GM18951 (cell line): ENCODE results near the gene PRKAR1A.

ENCODE experiments used
- POLR2A ChIP-seq: IDR thresholded peaks from 4 replicates; pipeline ENCODE4 v1.6.1; 2011; ENCODE audit warnings: mild to moderate bottlenecking; ENCODE audit not compliant: insufficient read length, insufficient read depth; ENCODE audit errors: extremely low read depth
- in situ Hi-C: fragments of 300-500 bp; cut with MboI; formaldehyde crosslinking; loops from one replicate; pipeline ENCODE4 v1.12.0; 2022; ENCODE audit warnings: low sequenced_read_pairs, mixed read lengths, inconsistent platforms; ENCODE audit not compliant: unreplicated experiment

The PRKAR1A gene

DNA sequence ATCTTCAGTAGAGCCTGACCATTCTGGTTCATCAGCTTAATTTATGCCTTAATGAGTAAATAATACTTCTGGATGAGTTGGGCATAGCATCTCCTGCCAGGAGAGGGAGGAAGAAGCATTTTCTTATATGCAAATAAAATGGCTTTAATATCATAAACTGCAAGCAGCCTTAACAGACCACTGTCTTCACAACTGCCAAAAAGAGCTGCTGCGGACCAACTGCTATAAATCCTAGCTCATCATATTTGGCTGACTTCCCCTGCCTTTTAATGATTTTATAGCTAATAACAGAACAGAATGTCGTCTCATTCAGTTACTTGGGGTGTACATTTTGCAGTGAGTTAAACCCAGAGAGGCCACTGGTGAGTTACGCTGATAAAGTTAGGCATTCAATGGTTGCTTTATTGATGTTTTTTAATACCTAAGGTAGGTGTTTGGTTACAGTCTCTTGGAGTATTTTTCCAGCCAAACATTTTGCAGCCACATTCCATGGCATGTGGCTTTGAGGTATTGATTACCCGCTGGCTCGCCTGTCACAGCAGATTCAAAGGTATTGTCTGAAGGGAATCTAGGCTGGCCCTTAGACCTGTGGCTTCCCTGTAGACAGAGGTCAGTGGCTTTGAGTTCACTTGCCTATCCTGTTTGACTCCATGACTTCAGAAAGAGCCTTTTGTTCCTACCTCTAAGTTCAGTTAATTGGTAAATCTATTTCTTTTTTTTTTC is 72.5 kb downstream of the PRKAR1A start:
- in situ Hi-C loops, result no loop called here
- no peak for TF ChIP-seq POLR2A

DNA sequence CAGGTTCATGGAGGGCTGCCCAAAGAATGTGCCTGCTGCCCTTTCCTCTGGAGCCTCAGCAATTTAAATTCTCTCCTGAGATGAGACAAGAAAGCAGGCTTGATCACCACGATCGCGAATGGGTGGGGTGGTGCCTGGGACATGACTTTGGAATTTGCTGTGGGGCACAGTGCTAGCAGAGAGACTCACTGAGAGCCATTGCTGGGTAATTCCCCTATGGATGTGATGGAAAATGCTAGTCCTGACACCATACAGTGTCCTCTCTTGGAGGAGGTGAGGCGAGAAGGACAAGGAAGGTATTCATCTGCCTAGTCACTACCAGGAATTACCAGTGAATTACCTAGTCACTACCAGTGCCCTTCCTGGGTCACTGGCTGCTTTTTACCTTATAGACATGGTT is 73.4 kb downstream of the PRKAR1A start:
- in situ Hi-C loops, result no loop called here

DNA sequence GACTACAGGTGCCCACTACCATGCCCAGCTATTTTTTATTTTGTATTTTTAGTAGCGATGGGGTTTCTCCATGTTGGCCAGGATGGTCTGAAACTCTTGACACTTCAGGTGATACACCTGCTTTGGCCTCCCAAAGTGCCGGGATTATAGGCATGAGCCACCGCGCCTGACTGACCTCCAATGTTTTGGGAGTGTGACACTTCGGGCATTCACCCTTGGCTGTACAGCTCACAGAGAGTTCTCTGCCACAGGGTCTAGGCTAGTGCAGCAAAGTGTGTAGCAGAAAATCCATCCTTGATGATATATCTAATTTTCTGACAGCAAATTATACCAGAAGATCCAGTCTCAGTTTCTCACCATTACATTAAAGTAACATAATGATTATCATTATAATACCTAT is 74.8 kb downstream of the PRKAR1A start:
- no peak for TF ChIP-seq POLR2A
- in situ Hi-C loops, result no loop called here

More for the DNA sequence above, 73.4 kb downstream of the PRKAR1A start:
- no peak for TF ChIP-seq POLR2A

DNA sequence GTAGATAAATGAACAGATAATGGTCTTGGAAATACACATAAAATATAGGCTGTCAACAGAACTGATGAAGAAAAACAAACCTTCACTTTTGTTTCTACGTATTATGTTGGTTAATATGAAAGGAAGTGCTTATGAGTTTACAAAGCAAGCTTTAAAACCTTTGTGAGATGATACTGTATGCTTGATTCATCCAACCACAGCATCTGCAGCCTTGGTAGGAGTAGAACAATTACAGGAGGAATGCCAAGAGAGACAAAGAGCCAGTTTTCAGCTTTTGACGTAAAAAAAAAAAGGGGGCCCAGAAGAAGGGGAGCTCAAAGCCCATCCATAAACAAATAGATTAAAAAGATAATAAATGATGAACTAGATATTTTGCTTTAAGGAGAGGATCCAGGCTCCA is 75.6 kb downstream of the PRKAR1A start:
- in situ Hi-C loops, result no loop called here
- no peak for TF ChIP-seq POLR2A

DNA sequence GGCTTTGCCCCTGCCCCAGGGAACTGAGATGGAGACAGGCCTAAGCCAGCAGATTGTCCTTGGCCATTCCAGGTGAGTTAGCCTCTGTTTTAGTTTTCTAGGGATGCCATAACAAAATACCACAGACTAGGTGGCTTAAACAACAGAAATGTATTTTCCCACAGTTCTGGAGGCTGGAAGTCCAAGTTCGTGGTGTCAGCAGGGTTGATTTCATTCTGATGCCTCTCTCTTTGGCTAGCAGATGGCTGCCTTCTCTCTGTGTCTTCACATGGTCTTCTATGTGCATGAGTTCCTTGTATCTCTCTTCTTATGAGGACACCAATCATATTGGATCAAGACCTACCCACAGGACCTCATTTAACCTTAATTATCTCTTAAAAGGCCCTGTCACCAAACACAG is 76.1 kb downstream of the PRKAR1A start:
- in situ Hi-C loops, result no loop called here
- TF ChIP-seq POLR2A, result no peak

DNA sequence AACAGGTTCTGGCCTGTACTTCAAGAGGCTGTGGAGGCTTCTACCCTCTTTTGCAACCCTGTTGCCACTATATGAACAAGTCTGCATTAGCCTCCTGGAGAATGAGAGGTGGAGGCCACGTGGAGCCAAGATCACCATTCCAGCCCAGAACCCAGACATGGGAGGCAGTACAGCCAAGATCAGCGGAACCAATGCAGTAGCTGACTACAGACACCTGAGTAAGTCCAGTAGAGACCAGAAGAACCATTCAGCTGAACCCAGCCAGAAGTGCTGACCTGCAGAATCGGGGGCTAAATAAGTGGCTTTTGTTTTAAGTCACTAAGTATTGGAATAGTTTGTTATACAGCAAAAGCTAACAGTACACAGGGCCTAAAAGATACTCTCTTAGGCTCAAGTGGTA is 76.9 kb downstream of the PRKAR1A start:
- TF ChIP-seq POLR2A, result no peak
- in situ Hi-C loops, result no loop called here

DNA sequence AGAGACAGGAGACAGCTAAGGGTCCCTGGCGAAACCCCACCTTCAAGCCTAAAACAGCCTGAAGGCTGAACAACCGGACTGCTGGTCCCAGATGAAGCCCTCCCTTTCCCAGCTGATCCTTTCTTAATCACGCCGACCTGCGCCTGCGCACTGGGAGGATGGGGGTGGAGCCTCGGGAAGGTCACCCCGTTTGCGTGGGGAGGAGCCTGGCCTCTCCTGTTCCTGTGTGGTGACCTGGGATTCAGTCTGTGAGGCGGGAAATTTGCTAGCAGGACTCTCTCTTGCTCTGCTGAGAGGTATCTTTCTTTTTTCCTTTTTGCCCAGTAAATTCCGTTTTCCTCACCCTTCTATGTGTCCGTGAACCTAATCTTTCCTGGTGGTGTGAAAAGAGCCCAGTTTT is 79.4 kb downstream of the PRKAR1A start:
- in situ Hi-C loops, result no loop called here
- no peak for TF ChIP-seq POLR2A

DNA sequence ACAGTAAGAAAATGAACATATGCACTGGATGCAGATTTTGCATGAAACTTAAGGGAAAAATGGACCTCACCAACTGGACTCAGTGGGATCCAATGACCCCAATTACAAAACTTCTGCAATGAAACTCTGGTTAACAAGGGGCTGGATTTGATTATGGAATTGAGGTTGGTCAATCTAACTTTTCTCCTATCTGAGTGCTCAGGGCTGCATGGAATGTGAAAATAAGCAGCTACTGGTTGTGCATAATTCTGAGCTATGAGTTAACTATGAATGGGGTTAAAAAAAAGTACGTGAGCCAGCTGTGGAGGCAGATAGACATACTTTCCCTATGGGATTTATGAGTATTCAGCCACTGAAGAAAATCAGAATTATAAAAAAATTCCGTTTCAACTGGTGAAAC is 79.8 kb downstream of the PRKAR1A start:
- TF ChIP-seq POLR2A, result no peak
- in situ Hi-C loops, result no loop called here

DNA sequence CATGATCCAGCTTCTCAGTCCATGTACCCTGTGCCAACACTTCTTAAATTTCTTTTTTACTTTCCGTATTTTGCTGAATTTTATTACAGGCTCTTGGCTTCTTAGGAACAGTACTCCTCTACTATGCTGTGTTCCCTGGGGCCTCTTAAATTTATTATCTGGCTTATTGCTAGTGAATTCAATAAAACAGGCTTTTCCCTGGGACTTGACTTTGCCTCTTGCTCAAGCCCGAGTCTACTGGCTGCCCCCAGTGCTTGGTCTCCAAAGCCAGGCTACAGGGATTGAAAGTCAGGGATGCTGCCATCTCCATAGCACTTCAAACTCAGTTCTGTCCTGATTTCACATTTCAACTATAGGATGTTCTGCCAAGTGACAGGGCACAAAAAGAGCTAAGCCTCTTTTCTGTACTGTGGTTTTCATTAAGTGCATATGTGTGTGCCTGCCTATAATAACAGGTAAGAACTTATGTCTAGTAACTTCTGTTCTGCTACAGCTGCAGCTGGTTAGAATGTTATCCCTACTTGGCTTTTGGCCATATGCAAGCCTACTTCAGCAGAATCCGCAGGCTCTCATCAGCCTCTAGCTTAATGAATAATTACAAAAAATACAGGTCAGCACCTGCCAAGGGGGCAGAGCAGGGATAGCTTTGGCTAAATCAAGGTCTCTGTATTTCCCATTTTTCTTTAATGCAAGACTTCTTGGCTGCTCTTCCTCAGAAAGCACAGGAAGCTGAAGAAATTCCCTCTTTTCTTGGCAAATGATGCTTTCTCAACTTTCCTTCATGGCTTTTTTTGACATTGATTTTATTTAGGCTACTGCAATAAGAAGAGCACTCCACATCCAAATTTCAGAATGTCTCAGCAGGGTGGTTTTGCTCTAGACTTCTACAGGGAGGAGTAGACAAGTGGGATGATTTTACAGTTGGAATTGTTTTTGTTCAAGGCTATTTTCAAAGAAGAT is 80.7 kb downstream of the PRKAR1A start:
- in situ Hi-C loops, result no loop called here
- TF ChIP-seq POLR2A, result no peak

DNA sequence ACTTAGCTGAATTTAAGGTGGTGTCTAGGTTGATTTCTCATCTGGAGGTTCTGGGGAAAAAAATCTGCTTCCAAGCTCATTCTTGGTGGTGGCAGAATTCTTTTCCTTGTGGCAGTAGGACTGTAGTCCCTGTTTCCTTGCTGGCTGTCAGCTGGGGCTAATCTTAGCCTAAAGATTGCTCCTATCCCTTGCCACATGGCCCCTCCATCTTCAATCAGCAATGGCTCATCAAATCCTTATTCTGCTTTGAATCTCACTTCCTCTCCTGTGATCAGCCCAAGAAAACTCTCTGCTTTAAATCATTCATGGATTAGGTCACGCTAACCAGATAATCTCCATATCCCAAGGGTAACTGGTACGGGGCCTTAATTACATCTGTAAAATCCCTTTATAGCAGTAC is 82.3 kb downstream of the PRKAR1A start:
- in situ Hi-C loops, result no loop called here
- TF ChIP-seq POLR2A, result no peak

DNA sequence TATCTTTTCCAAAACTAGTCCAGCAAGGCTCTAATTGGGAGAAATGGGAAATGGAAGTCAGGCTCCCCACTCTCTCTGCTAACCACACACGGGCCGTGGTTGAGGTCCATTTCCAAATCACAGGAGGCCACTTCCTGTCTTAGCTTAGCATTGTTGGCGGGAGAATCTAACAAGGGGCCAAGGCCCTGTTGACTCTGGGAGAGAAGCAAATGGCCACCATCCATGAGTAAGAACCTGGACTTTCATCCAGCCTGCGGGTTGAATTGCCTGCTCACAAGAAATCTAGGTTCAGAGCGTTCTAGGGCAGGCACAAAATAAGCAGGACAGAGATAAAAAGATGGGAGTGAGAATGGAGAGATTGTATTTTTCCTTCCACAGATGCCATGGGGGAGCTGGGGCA is 83.3 kb downstream of the PRKAR1A start:
- no peak for TF ChIP-seq POLR2A
- in situ Hi-C loops, result no loop called here

DNA sequence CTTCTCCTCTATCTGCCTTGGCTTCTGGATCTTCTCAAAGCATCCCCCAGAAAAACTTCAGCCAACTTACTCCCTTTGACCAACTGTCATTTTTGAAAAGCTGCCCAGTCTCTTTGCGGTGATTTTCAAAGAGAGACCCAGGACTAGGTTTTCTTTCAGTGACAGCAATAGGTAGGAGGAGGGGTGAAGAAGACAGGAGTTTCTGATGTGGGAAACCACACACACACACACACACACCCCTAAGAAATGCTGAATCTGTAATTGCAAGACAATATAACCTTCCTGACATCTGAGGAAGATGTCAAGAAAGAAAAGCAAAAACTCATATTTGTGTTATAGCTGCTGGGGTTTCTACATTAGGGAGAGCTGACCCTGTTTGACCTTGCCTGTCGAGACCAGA is 83.8 kb downstream of the PRKAR1A start:
- TF ChIP-seq POLR2A, result no peak
- in situ Hi-C loops, result no loop called here

DNA sequence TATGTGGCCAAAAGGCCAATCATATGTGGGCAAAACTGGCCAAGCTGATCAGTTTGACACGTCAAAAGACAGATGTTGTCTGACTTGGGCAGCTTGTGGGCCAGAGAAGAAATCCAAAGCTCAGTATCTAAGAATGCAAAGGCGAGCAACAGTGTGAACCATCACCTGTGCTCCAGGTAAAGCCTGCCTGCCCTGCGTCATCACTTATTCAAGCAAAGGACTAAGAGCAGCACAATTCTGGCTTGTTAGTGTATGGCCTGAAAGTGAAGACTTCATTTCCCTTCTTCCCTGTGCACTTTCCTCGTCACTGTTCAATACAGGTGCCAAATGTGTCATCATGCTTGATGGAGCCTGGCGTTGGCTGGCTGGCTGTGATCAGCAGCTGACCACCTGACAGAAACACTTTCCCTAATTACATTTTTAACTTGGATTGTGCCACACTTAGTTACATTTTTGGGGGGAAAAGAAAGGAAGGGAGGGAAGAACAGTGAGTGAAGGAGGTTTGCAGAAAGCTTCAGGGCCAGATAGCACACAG is 84.2 kb downstream of the PRKAR1A start:
- in situ Hi-C loops, result no loop called here
- no peak for TF ChIP-seq POLR2A
